Limb (tissue), 2 donors: ENCODE data around the gene AOPEP.
A peak's percentile ranks its signal among the peaks of the same experiment; 100 is the strongest.

ENCODE experiments used
- DNase-seq, 2 donors: peaks; one replicate each; pipeline ENCODE4 v3.0.0-alpha.2; 2016; ENCODE audit errors: extremely low spot score in 2 of 2

The AOPEP gene

GRCh38 chr9:95131023-95131943 is 404.8 kb downstream of the AOPEP start:
- peak; percentile 81 to 86 for DNase-seq

GRCh38 chr9:95132366-95133324 is 406.1 kb downstream of the AOPEP start:
- DNase-seq = no peak

- no peak for DNase-seq
Observed at GRCh38 chr9:95133325-95133705, 406.8 kb downstream of the AOPEP start.

GRCh38 chr9:95134457-95134881 is 408.0 kb downstream of the AOPEP start:
- no peak for DNase-seq

- DNase-seq = no peak
Observed at GRCh38 chr9:95135756-95136155, 409.3 kb downstream of the AOPEP start.
